Adrenal gland (tissue), 12 donors: Measurements from ENCODE around the gene HOXD13. TPM values are rescaled to one million over a fixed set of nuclear protein-coding genes. Genes with fewer than 3 reads are reported as not detected.
A peak's percentile ranks its signal among the peaks of the same experiment; 100 is the strongest.

Experiments
- DNase-seq, 7 donors: peaks; one replicate each; pipeline ENCODE4 v3.0.0-alpha.2; 2019 to 2020
- H3K27ac ChIP-seq, 5 donors: fragments of 200-600 bp; sonication (generic) in 4 of 5; 1 replicate in 3 of 5; 2 replicates in 2 of 5; pipeline versions ENCODE4 v1.5.1 to v1.8.0; 2016 to 2020; ENCODE audit warnings: mild to moderate bottlenecking in 1 of 5
- H3K27me3 ChIP-seq: fragments of 200-600 bp; 2 replicates; pipeline ENCODE4 v1.8.0; 2021
- H3K36me3 ChIP-seq, 2 donors: fragments of 200-600 bp; replicated peaks in 1 of 2; 1 replicate in 1 of 2; 2 replicates in 1 of 2; pipeline versions ENCODE4 v1.5.1 to v1.8.0; 2018 to 2022
- H3K4me1 ChIP-seq, 2 donors: fragments of 200-600 bp; replicated peaks in 1 of 2; 1 replicate in 1 of 2; 2 replicates in 1 of 2; pipeline versions ENCODE4 v1.5.1 to v1.8.0; 2018 to 2021
- H3K4me3 ChIP-seq, 4 donors: fragments of 200-600 bp; sonication (generic) in 3 of 4; one replicate each; pipeline ENCODE4 v1.5.1; 2016 to 2018
- H3K9me3 ChIP-seq, 3 donors: fragments of 200-600 bp; sonication (generic) in 1 of 3; replicated peaks in 1 of 3; 1 replicate in 2 of 3; 2 replicates in 1 of 3; pipeline versions ENCODE4 v1.5.1 to v1.8.0; 2016 to 2021
- CTCF ChIP-seq, 6 experiments: fragments of 450-650 bp in 4 of 6; fragments of 200-600 bp in 2 of 6; sonication (generic) in 1 of 6; IDR thresholded peaks; 1 replicate in 5 of 6; 2 replicates in 1 of 6; pipeline versions ENCODE4 v1.5.1 to v1.8.0; 2016 to 2021; ENCODE audit warnings: antibody characterized with exemption in 6 of 6, mild to moderate bottlenecking in 2 of 6, moderate library complexity in 1 of 6
- POLR2A ChIP-seq, 2 donors: fragments of 450-650 bp; IDR thresholded peaks; one replicate each; pipeline ENCODE4 v1.6.1; 2017; ENCODE audit warnings: antibody characterized with exemption in 2 of 2, mild to moderate bottlenecking in 2 of 2, moderate library complexity in 1 of 2
- WGBS, 4 donors: extraction: QIAGEN DNeasy Blood & Tissue Kit in 2 of 4; methylation state at CpG; one replicate each; pipeline versions ENCODE4 v1.1.5 to v1.1.7; 2013 to 2017; 5-methylcytosine and 5-hydroxymethylcytosine counted together
- intact Hi-C, 2 donors: fragments of 100-400 bp; cut with DNase I; formaldehyde crosslinking; loops; one replicate each; pipeline versions ENCODE4 v1.14.1 to v1.15.0; 2022 to 2023
- polyA plus RNA-seq, 3 donors: library from polyadenylated mRNA; stranded (reverse); fragments of 200-250 nt in 2 of 3; fragments of 350-450 nt in 1 of 3; fragmentation: Illumina TruSeq in 1 of 3; extraction: RNeasy Lipid Tissue Mini Kit (QIAGEN cat#74804) in 1 of 3; gene quantifications; one replicate each; pipeline ENCODE4 v1.2.3, GENCODE V29; 2013 to 2014
- total RNA-seq, 9 donors: library from RNA; depleted of rRNA in 4 of 9; stranded (reverse); fragments of >200 nt in 4 of 9; fragments of 120-200 nt in 1 of 9; fragmentation: NEBNext Ultra II Directional in 1 of 9; extraction: Animal tissue kit (Norgen Biotek cat#: 25700) in 1 of 9; gene quantifications; one replicate each; pipeline versions ENCODE4 v1.1.0 to v1.2.4, GENCODE V29; 2013 to 2023
- donor health status: healthy with polysubstance abuse.
- donor health status: Bipolar disorder and iron deficiency.
- donor health status: DM: yes; HTN: yes; CAD: no.
- donor health status: DM: no; HTN: no; CAD: no.
- donor health status: DM: no; HTN: no; CAD: no.
- donor health status: DM: yes; HTN: yes; CAD: no.

Gene HOXD13
- total and polyA plus RNA-seq, 12 donors, result not detected

GRCh38 chr2:176088048-176088936 is 4.2 kb upstream of the HOXD13 start:
- DNase-seq, result peak; percentile 33 to 68 (median 55)

GRCh38 chr2:176088937-176089842 is 3.3 kb upstream of the HOXD13 start:
- Histone ChIP-seq H3K36me3 (no peaks in the 10 kb centered on the region), H3K9me3 (no peaks in the 10 kb centered on the region), H3K27ac (no peak overlapping the region), H3K27me3 (peaks cover 95% of the 10 kb centered on the region), H3K4me3 (no peak overlapping the region), H3K4me1 (peaks cover 4 to 17% of the 10 kb centered on the region in 2 donors)
- TF ChIP-seq CTCF (IDR thresholded peaks at IDR 0.05), result no peak
- no peak for TF ChIP-seq POLR2A (IDR thresholded peaks at IDR 0.05)
- intact Hi-C loops, result loop anchor here in 1 of 2 donors (10.0 kb wide), 1 partner anchor 404 kb away; no protein-coding TSS in a partner anchor
- DNase-seq, result no peak
- 10 to 17% (median 11%) methylated on average over 6 of the region's 6 CpGs for WGBS, 4 donors

More at GRCh38 chr2:176088048-176088936, 4.2 kb upstream of the HOXD13 start:
- Histone ChIP-seq H3K4me1 (peaks cover 4 to 17% of the 10 kb centered on the region in 2 donors), H3K4me3 (peak overlapping the region in 1 of 4 donors; percentile 7), H3K36me3 (no peaks in the 10 kb centered on the region), H3K27ac (no peak overlapping the region), H3K27me3 (peaks cover 96% of the 10 kb centered on the region), H3K9me3 (no peaks in the 10 kb centered on the region)
- intact Hi-C loops, result loop anchor here in 1 of 2 donors (10.0 kb wide), 1 partner anchor 403 kb away; no protein-coding TSS in a partner anchor
- peak; percentile 40 to 71 (median 62) for TF ChIP-seq CTCF (IDR thresholded peaks at IDR 0.05)
- TF ChIP-seq POLR2A (IDR thresholded peaks at IDR 0.05), result no peak
- 3 to 7% (median 5%) methylated on average over 21 to 49 of the region's 49 CpGs for WGBS, 4 donors

- no peak overlapping the region for H3K27ac ChIP-seq
- intact Hi-C loops, result loop anchor here (5.0 to 10.0 kb wide), 3 partner anchors 405 to 835 kb away; no protein-coding TSS in a partner anchor
- no peak for DNase-seq
- no peaks in the 10 kb centered on the region for H3K36me3 ChIP-seq
- peaks cover 96% of the 10 kb centered on the region for H3K27me3 ChIP-seq
- TF ChIP-seq CTCF (IDR thresholded peaks at IDR 0.05) (no peak), POLR2A (IDR thresholded peaks at IDR 0.05) (no peak)
- peaks cover 4 to 17% of the 10 kb centered on the region in 2 donors for H3K4me1 ChIP-seq
- no peak overlapping the region for H3K4me3 ChIP-seq
- no peaks in the 10 kb centered on the region for H3K9me3 ChIP-seq
Measured at GRCh38 chr2:176089843-176090395, 2.6 kb upstream of the HOXD13 start.
